Peyer's patch (tissue), 4 donors: ENCODE measurements around the gene APOA1. TPM values are rescaled to one million over a fixed set of nuclear protein-coding genes. Genes with fewer than 3 reads are reported as not detected.

ENCODE experiments used
- DNase-seq, 3 donors: peaks; one replicate each; pipeline ENCODE4 v3.0.0-alpha.2; 2017 to 2019
- H3K27ac ChIP-seq, 4 donors: fragments of 200-600 bp; sonication (generic); one replicate each; pipeline ENCODE4 v1.5.1; 2016 to 2019
- H3K27me3 ChIP-seq, 2 donors: fragments of 200-600 bp; sonication (generic); one replicate each; pipeline ENCODE4 v1.5.1; 2019
- H3K36me3 ChIP-seq, 3 donors: fragments of 200-600 bp; sonication (generic); one replicate each; pipeline ENCODE4 v1.5.1; 2016 to 2019
- H3K4me1 ChIP-seq, 4 donors: fragments of 200-600 bp; sonication (generic); one replicate each; pipeline ENCODE4 v1.5.1; 2016 to 2019
- H3K4me3 ChIP-seq, 4 donors: fragments of 200-600 bp; sonication (generic); 1 replicate in 3 of 4; 2 replicates in 1 of 4; pipeline ENCODE4 v1.5.1; 2016 to 2019; ENCODE audit warnings: mild to moderate bottlenecking in 1 of 4
- H3K9me3 ChIP-seq, 4 donors: fragments of 200-600 bp; sonication (generic); one replicate each; pipeline ENCODE4 v1.5.1; 2016 to 2019; ENCODE audit warnings: mild to moderate bottlenecking in 1 of 4
- CTCF ChIP-seq, 6 experiments: fragments of 450-650 bp in 4 of 6; fragments of 200-600 bp in 2 of 6; sonication (generic) in 1 of 6; IDR thresholded peaks; one replicate each; pipeline ENCODE4 v1.5.1; 2017 to 2019; ENCODE audit warnings: antibody characterized with exemption in 6 of 6, mild to moderate bottlenecking in 3 of 6, moderate library complexity in 1 of 6
- POLR2A ChIP-seq, 2 donors: fragments of 450-650 bp; IDR thresholded peaks; one replicate each; pipeline ENCODE4 v1.5.1; 2017; ENCODE audit warnings: antibody characterized with exemption in 2 of 2, mild to moderate bottlenecking in 2 of 2, moderate library complexity in 2 of 2
- total RNA-seq, 4 donors: library from RNA; depleted of rRNA; stranded (reverse); fragments of >200 nt; gene quantifications; one replicate each; pipeline ENCODE4 v1.1.0, GENCODE V29; 2016

Gene APOA1
- total RNA-seq, 4 donors from 2014 or later, result 42.9 to 6,445 (median 3,046) TPM

GRCh38 chr11:116876656-116877055 lies 39.2 kb upstream of the APOA1 start:
- H3K36me3 ChIP-seq, result peaks cover 0 to 35% (median 3%) of the 10 kb centered on the region in 3 donors
- no peaks in the 10 kb centered on the region for H3K4me1 ChIP-seq
- H3K27me3 ChIP-seq, result no peaks in the 10 kb centered on the region
- H3K27ac ChIP-seq, result no peak overlapping the region
- no peak for TF ChIP-seq POLR2A (IDR thresholded peaks at IDR 0.05)
- no peak for TF ChIP-seq CTCF (IDR thresholded peaks at IDR 0.05)
- H3K9me3 ChIP-seq, result no peaks in the 10 kb centered on the region
- DNase-seq, result no peak
- no peak overlapping the region for H3K4me3 ChIP-seq

- Histone ChIP-seq H3K27ac (peak overlapping the region in 1 of 4 donors; percentile 26), H3K27me3 (no peaks in the 10 kb centered on the region), H3K4me1 (no peaks in the 10 kb centered on the region), H3K36me3 (peaks cover 0 to 44% (median 3%) of the 10 kb centered on the region in 3 donors), H3K9me3 (no peaks in the 10 kb centered on the region), H3K4me3 (peak overlapping the region in 2 of 4 donors; percentile 7 to 13)
- DNase-seq, result no peak
- TF ChIP-seq POLR2A (IDR thresholded peaks at IDR 0.05) (no peak), CTCF (IDR thresholded peaks at IDR 0.05) (no peak)
Observed at GRCh38 chr11:116875194-116875593, 37.8 kb upstream of the APOA1 start.

GRCh38 chr11:116874251-116874650 lies 36.8 kb upstream of the APOA1 start:
- no peaks in the 10 kb centered on the region for H3K9me3 ChIP-seq
- peaks cover 0 to 54% (median 3%) of the 10 kb centered on the region in 3 donors for H3K36me3 ChIP-seq
- H3K27ac ChIP-seq, result peak overlapping the region in 2 of 4 donors; percentile 22 to 34
- H3K4me3 ChIP-seq, result peak overlapping the region in 1 of 4 donors; percentile 7
- DNase-seq, result no peak
- peak in 1 of 2 donors; percentile 23 for TF ChIP-seq POLR2A (IDR thresholded peaks at IDR 0.05)
- no peak for TF ChIP-seq CTCF (IDR thresholded peaks at IDR 0.05)
- no peaks in the 10 kb centered on the region for H3K27me3 ChIP-seq
- no peaks in the 10 kb centered on the region for H3K4me1 ChIP-seq

GRCh38 chr11:116873381-116873780 lies 36.0 kb upstream of the APOA1 start:
- no peaks in the 10 kb centered on the region for H3K4me1 ChIP-seq
- H3K27ac ChIP-seq, result peak overlapping the region in 1 of 4 donors; percentile 22
- no peaks in the 10 kb centered on the region for H3K9me3 ChIP-seq
- H3K4me3 ChIP-seq, result no peak overlapping the region
- TF ChIP-seq CTCF (IDR thresholded peaks at IDR 0.05) (no peak), POLR2A (IDR thresholded peaks at IDR 0.05) (no peak)
- H3K36me3 ChIP-seq, result peaks cover 0 to 56% (median 3%) of the 10 kb centered on the region in 3 donors
- no peaks in the 10 kb centered on the region for H3K27me3 ChIP-seq
- no peak for DNase-seq

- TF ChIP-seq CTCF (IDR thresholded peaks at IDR 0.05), result no peak
- no peak for TF ChIP-seq POLR2A (IDR thresholded peaks at IDR 0.05)
- no peak overlapping the region for H3K27ac ChIP-seq
- peaks cover 0 to 75% (median 3%) of the 10 kb centered on the region in 3 donors for H3K36me3 ChIP-seq
Observed at GRCh38 chr11:116871248-116871647, 33.8 kb upstream of the APOA1 start.

GRCh38 chr11:116870054-116870453 lies 32.6 kb upstream of the APOA1 start:
- TF ChIP-seq CTCF (IDR thresholded peaks at IDR 0.05) (no peak), POLR2A (IDR thresholded peaks at IDR 0.05) (no peak)

More at GRCh38 chr11:116871248-116871647, 33.8 kb upstream of the APOA1 start:
- H3K27me3 ChIP-seq, result no peaks in the 10 kb centered on the region
- no peak overlapping the region for H3K4me3 ChIP-seq
- H3K4me1 ChIP-seq, result no peaks in the 10 kb centered on the region
- DNase-seq, result no peak
- H3K9me3 ChIP-seq, result no peaks in the 10 kb centered on the region

More at GRCh38 chr11:116870054-116870453, 32.6 kb upstream of the APOA1 start:
- H3K36me3 ChIP-seq, result peaks cover 0 to 77% (median 3%) of the 10 kb centered on the region in 3 donors
- H3K4me3 ChIP-seq, result no peak overlapping the region
- no peaks in the 10 kb centered on the region for H3K27me3 ChIP-seq
- no peak for DNase-seq
- H3K27ac ChIP-seq, result no peak overlapping the region
- no peaks in the 10 kb centered on the region for H3K4me1 ChIP-seq
- H3K9me3 ChIP-seq, result no peaks in the 10 kb centered on the region
